Fibroblast of lung (primary cell): ENCODE data around the gene SPACA7.

Experiments
- CTCF ChIP-seq, 2 donors: IDR thresholded peaks in 1 of 2; conservative IDR thresholded peaks in 1 of 2; 1 replicate in 1 of 2; 2 replicates in 1 of 2; pipeline ENCODE4 v1.5.1; 2011 to 2012; ENCODE audit warnings: low read length in 2 of 2, control low read depth in 1 of 2, inconsistent platforms in 1 of 2, low read depth in 1 of 2, mild to moderate bottlenecking in 1 of 2
- EZH2 ChIP-seq: IDR thresholded peaks from 2 replicates; pipeline ENCODE4 v1.5.1; 2012; ENCODE audit warnings: low read length, control low read depth, mild to moderate bottlenecking; ENCODE audit errors: missing control alignments

- TF ChIP-seq CTCF (conservative IDR thresholded peaks at IDR 0.05 in 1 of 2, IDR thresholded peaks at IDR 0.05 in 1 of 2; ENCODE audit: low read depth in 1 of 2, low read length in 2 of 2) (no peak), EZH2 (no peak)
These were observed 61.9 kb downstream of the SPACA7 start for GRCh38 chr13:112438094-112438493.
